Body of pancreas (tissue), 4 donors: Measurements from ENCODE around the gene DNAJB6. TPM values are rescaled to one million over a fixed set of nuclear protein-coding genes. Genes with fewer than 3 reads are reported as not detected.

Source experiments
- ATAC-seq: fragments of 150-250 bp; one replicate; pipeline ENCODE4 v1.9.1; 2016
- DNase-seq, 4 donors: peaks; one replicate each; pipeline ENCODE4 v3.0.0-alpha.2; 2019
- H3K27ac ChIP-seq, 4 donors: fragments of 200-600 bp; sonication (generic); 1 replicate in 3 of 4; 2 replicates in 1 of 4; pipeline versions ENCODE4 v1.5.1 to v1.6.1; 2016 to 2019; ENCODE audit warnings: mild to moderate bottlenecking in 1 of 4, mixed read lengths in 1 of 4, moderate library complexity in 1 of 4
- H3K27me3 ChIP-seq, 2 donors: fragments of 200-600 bp; sonication (generic); one replicate each; pipeline ENCODE4 v1.6.0; 2016; ENCODE audit warnings: mild to moderate bottlenecking in 1 of 2
- H3K36me3 ChIP-seq, 2 donors: fragments of 200-600 bp; sonication (generic); replicated peaks in 1 of 2; 2 replicates each; pipeline ENCODE4 v1.5.1; 2016; ENCODE audit warnings: low read depth in 2 of 2; ENCODE audit not compliant: insufficient read depth in 1 of 2
- H3K4me1 ChIP-seq: fragments of 200-600 bp; sonication (generic); one replicate; pipeline ENCODE4 v1.6.0; 2016
- H3K4me3 ChIP-seq, 2 donors: fragments of 200-600 bp; sonication (generic); 1 replicate in 1 of 2; 2 replicates in 1 of 2; pipeline ENCODE4 v1.5.1; 2016 to 2019
- H3K9me3 ChIP-seq, 3 donors: fragments of 200-600 bp; sonication (generic); 1 replicate in 2 of 3; 2 replicates in 1 of 3; pipeline ENCODE4 v1.5.1; 2016
- CTCF ChIP-seq, 7 experiments: fragments of 450-650 bp in 4 of 7; fragments of 200-600 bp in 3 of 7; sonication (generic) in 3 of 7; IDR thresholded peaks; one replicate each; pipeline ENCODE4 v1.5.1; 2016 to 2019; ENCODE audit warnings: antibody characterized with exemption in 7 of 7
- POLR2A ChIP-seq, 3 donors: fragments of 450-650 bp; IDR thresholded peaks; one replicate each; pipeline ENCODE4 v1.6.1; 2016; ENCODE audit warnings: antibody characterized with exemption in 3 of 3, mild to moderate bottlenecking in 2 of 3
- WGBS, 2 donors: methylation state at CpG; one replicate each; pipeline ENCODE4 v1.1.5; 2017; 5-methylcytosine and 5-hydroxymethylcytosine counted together
- intact Hi-C: fragments of 100-400 bp; cut with DNase I; formaldehyde crosslinking; loops from one replicate; pipeline ENCODE4 v1.15.1; 2023
- total RNA-seq, 2 donors: library from RNA; depleted of rRNA; stranded (reverse); fragments of >200 nt; gene quantifications; one replicate each; pipeline ENCODE4 v1.1.0, GENCODE V29; 2016

DNAJB6 gene
- total RNA-seq, 2 donors from 2014 or later = 26.5 to 32.0 TPM

GRCh38 chr7:157466867-157467261, 130.1 kb downstream of the DNAJB6 start:
- Histone ChIP-seq H3K4me1 (no peaks in the 10 kb centered on the region), H3K9me3 (no peaks in the 10 kb centered on the region), H3K27ac (no peak overlapping the region), H3K27me3 (peaks cover 8 to 14% of the 10 kb centered on the region in 2 donors), H3K4me3 (no peak overlapping the region), H3K36me3 (no peaks in the 10 kb centered on the region)
- DNase-seq (no peak), ATAC-seq (no peak)
- WGBS, 2 donors = 60 to 62% methylated on average over 12 of the region's 12 CpGs
- intact Hi-C loops = no loop called here
- TF ChIP-seq CTCF (IDR thresholded peaks at IDR 0.05) = no peak
- no peak for TF ChIP-seq POLR2A (IDR thresholded peaks at IDR 0.05)

Other genes starting within 250 kb of the DNAJB6 start
- 10 to 100 TPM; 35.8 to 35.9 TPM for gene UBE3C, start 198.1 kb upstream of the DNAJB6 start, total RNA-seq